Loucy (cell line): ENCODE data around the gene GNS.

ENCODE experiments used
- H2AFZ ChIP-seq: fragments of 200-600 bp; sonication (generic); 2 replicates; pipeline ENCODE4 v1.6.0; 2016; ENCODE audit warnings: antibody characterized with exemption, mild to moderate bottlenecking, low read length, moderate library complexity
- H3F3A ChIP-seq: fragments of 200-600 bp; 2 replicates; pipeline ENCODE4 v1.6.0; 2016; ENCODE audit warnings: antibody characterized with exemption, low read depth, mild to moderate bottlenecking
- H3K27me3 ChIP-seq: fragments of 200-600 bp; sonication (generic); 2 replicates; pipeline ENCODE4 v1.6.1; 2014; ENCODE audit warnings: low read length, mild to moderate bottlenecking; ENCODE audit not compliant: insufficient read depth, poor library complexity, severe bottlenecking
- H3K36me3 ChIP-seq: fragments of 200-600 bp; sonication (generic); 2 replicates; pipeline ENCODE4 v1.6.1; 2016; ENCODE audit warnings: low read length; ENCODE audit not compliant: insufficient read depth
- H3K4me1 ChIP-seq: fragments of 200-600 bp; sonication (generic); 2 replicates; pipeline ENCODE4 v1.5.1; 2014; ENCODE audit warnings: low read length, mild to moderate bottlenecking; ENCODE audit not compliant: insufficient read depth, poor library complexity, severe bottlenecking
- H3K4me2 ChIP-seq: fragments of 200-600 bp; sonication (generic); 2 replicates; pipeline ENCODE4 v1.6.0; 2014; ENCODE audit warnings: antibody characterized with exemption, low read length, low read depth, mild to moderate bottlenecking; ENCODE audit not compliant: poor library complexity, severe bottlenecking
- H3K4me3 ChIP-seq: fragments of 200-600 bp; sonication (generic); 2 replicates; pipeline ENCODE4 v1.5.1; 2014; ENCODE audit warnings: low read length, mild to moderate bottlenecking, mixed read lengths; ENCODE audit not compliant: poor library complexity, severe bottlenecking
- H3K79me2 ChIP-seq: fragments of 200-600 bp; sonication (generic); 2 replicates; pipeline ENCODE4 v1.6.1; 2014; ENCODE audit warnings: low read length; ENCODE audit not compliant: insufficient read depth
- H3K9ac ChIP-seq: fragments of 200-600 bp; sonication (generic); 2 replicates; pipeline ENCODE4 v1.6.0; 2014; ENCODE audit warnings: mild to moderate bottlenecking, low read depth, low read length, moderate library complexity; ENCODE audit not compliant: poor library complexity, severe bottlenecking
- H3K9me2 ChIP-seq: fragments of 200-600 bp; sonication (generic); replicated peaks from 2 replicates; pipeline ENCODE4 v1.6.1; 2016; ENCODE audit warnings: low read depth, low read length, mixed read lengths
- H3K9me3 ChIP-seq: fragments of 200-600 bp; sonication (generic); 2 replicates; pipeline ENCODE4 v1.6.1; 2014; ENCODE audit warnings: mild to moderate bottlenecking, antibody characterized with exemption, low read length, low read depth; ENCODE audit not compliant: insufficient read depth
- H4K20me1 ChIP-seq: fragments of 200-600 bp; sonication (generic); 2 replicates; pipeline ENCODE4 v1.6.0; 2014; ENCODE audit warnings: antibody characterized with exemption, low read length, mild to moderate bottlenecking; ENCODE audit not compliant: insufficient read depth, poor library complexity, severe bottlenecking
- EZH2phosphoT487 ChIP-seq: fragments of 200-600 bp; IDR thresholded peaks from 2 replicates; pipeline ENCODE4 v1.6.1; 2018; ENCODE audit warnings: antibody characterized with exemption, mild to moderate bottlenecking, moderate library complexity, borderline replicate concordance
- TF ChIP-seq, protein P1 (sequence below): fragments of 200-600 bp; sonication (generic); conservative IDR thresholded peaks from 2 replicates; pipeline ENCODE4 v1.5.1; 2014; ENCODE audit warnings: mild to moderate bottlenecking, antibody characterized with exemption, low read length

Gene GNS

DNA sequence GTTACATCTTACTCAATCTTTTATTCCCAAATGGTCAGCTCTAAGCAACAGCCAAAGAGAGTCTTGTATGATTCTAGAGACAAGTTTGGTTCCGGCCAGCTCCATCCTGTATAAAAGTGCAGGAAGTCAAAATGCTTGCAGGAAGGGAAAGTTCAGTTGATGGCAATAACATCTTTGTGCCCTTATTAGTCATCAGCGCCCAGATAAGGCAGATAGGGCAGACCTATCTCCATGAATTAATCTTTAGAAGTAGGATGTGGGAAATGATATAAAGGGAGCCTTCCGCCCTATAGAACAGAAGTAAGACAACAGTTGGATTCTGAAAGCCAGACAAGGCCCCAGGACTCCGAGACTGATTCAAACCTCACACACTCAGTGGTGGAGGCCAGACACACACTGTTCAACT lies 6.4 kb downstream of the GNS start:
- TF ChIP-seq EZH2phosphoT487 = no peak
- TF ChIP-seq, protein P1, sequence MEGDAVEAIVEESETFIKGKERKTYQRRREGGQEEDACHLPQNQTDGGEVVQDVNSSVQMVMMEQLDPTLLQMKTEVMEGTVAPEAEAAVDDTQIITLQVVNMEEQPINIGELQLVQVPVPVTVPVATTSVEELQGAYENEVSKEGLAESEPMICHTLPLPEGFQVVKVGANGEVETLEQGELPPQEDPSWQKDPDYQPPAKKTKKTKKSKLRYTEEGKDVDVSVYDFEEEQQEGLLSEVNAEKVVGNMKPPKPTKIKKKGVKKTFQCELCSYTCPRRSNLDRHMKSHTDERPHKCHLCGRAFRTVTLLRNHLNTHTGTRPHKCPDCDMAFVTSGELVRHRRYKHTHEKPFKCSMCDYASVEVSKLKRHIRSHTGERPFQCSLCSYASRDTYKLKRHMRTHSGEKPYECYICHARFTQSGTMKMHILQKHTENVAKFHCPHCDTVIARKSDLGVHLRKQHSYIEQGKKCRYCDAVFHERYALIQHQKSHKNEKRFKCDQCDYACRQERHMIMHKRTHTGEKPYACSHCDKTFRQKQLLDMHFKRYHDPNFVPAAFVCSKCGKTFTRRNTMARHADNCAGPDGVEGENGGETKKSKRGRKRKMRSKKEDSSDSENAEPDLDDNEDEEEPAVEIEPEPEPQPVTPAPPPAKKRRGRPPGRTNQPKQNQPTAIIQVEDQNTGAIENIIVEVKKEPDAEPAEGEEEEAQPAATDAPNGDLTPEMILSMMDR = no peak
- H3K9me3 ChIP-seq = no peaks in the 10 kb centered on the region
- H3K9ac ChIP-seq = peak overlapping the region; percentile 76
- peaks cover 7% of the 10 kb centered on the region; the same call in 1 of the 2 replicates for H3K36me3 ChIP-seq
- peak overlapping the region; percentile 76 for H3K4me2 ChIP-seq
- peak overlapping the region; percentile 63 for H3K4me3 ChIP-seq
- H2AFZ ChIP-seq = peak overlapping the region; percentile 43; the same call in 1 of the 2 replicates
- peaks cover 60% of the 10 kb centered on the region for H3K4me1 ChIP-seq
- peaks cover 9% of the 10 kb centered on the region for H3F3A ChIP-seq
- peaks cover 43% of the 10 kb centered on the region for H3K79me2 ChIP-seq
- H4K20me1 ChIP-seq = no peaks in the 10 kb centered on the region
- H3K9me2 ChIP-seq = no peaks in the 10 kb centered on the region
- no peaks in the 10 kb centered on the region for H3K27me3 ChIP-seq

DNA sequence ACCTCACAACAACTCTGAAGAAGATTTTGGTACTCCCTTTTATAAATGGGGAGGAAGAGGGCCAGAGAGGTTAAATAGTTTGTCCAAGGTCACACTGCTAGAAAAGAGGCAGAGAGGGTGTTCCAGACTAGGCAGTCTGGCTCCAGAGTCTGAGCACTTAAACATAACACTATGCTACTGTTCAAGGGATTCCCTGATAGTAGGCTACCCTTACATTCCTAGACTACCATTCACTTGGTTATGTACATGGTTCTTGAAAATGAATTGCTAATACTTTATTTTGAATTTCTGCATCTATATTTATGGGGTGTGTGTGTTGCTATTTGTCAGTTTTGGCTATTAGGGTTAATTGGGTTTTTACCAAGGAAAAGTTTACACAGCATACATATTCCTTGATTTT lies 7.2 kb downstream of the GNS start:
- H3K4me2 ChIP-seq = peak overlapping the region; percentile 76
- no peak for TF ChIP-seq EZH2phosphoT487
- TF ChIP-seq, protein P1 = no peak

DNA sequence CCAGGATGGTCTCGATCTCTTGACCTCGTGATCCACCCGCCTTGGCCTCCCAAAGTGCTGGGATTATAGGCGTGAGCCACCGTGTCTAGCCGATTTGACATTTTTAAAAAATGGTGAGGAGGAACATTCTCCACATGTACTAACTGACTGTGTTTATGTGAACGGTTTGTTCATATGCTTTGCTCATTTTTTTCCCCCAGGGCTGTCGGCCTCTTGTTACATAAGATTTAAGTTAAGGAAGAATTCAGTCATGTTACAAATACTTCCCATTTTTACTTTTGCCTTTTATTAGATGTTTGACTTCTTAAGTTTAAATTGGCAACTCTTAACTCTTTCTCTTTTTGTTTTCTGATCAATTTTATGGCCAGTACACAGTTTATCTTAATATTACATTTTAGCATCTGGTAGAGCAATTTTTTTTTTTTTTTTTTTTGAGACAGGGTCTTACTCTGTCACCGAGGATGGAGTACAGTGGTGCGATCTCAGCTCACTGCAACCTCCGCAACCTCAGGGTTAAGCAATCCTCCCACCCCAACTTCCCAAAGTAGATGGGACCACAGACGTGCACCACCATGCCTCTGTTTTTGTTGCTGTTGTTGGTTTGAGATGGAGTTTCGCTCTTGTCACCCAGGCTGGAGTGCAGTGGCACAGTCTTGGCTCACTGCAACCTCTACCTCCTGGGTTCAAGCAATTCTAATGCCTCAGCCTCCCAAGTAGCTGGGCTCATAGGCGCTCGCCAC lies 9.6 kb downstream of the GNS start:
- H3K79me2 ChIP-seq = peaks cover 17% of the 10 kb centered on the region

More for the DNA sequence above, 7.2 kb downstream of the GNS start:
- Histone ChIP-seq H3K79me2 (peaks cover 35% of the 10 kb centered on the region), H3K27me3 (no peaks in the 10 kb centered on the region), H3K36me3 (peaks cover 7% of the 10 kb centered on the region; the same call in 1 of the 2 replicates), H3F3A (peaks cover 9% of the 10 kb centered on the region), H3K4me1 (peaks cover 55% of the 10 kb centered on the region), H3K9me2 (no peaks in the 10 kb centered on the region), H3K9me3 (no peaks in the 10 kb centered on the region), H3K4me3 (peak overlapping the region; percentile 63), H3K9ac (peak overlapping the region; percentile 76), H4K20me1 (no peaks in the 10 kb centered on the region), H2AFZ (no peak overlapping the region)

More for the DNA sequence above, 9.6 kb downstream of the GNS start:
- Histone ChIP-seq H3K36me3 (peaks cover 16% of the 10 kb centered on the region; the same call in 1 of the 2 replicates), H3K9me2 (no peaks in the 10 kb centered on the region), H3K4me1 (peaks cover 44% of the 10 kb centered on the region), H3K4me3 (no peak overlapping the region), H2AFZ (no peak overlapping the region), H3K27me3 (no peaks in the 10 kb centered on the region), H3K4me2 (no peak overlapping the region), H4K20me1 (no peaks in the 10 kb centered on the region), H3F3A (peaks cover 9% of the 10 kb centered on the region), H3K9me3 (no peaks in the 10 kb centered on the region), H3K9ac (no peak overlapping the region)
- TF ChIP-seq EZH2phosphoT487 = no peak
- TF ChIP-seq, protein P1 = no peak
